GM12864 (cell line): ENCODE data around the gene CERS3.

Source experiments
- DNase-seq: peaks from one replicate; pipeline ENCODE4 v3.0.0-alpha.2; 2011; ENCODE audit warnings: low read depth
- H3K4me3 ChIP-seq: 2 replicates; pipeline ENCODE4 v1.5.1; 2011; ENCODE audit warnings: mild to moderate bottlenecking, low read depth, low read length, control low read depth
- TF ChIP-seq, protein P1 (sequence below): IDR thresholded peaks from 2 replicates; pipeline ENCODE4 v1.5.1; 2011; ENCODE audit warnings: low read depth, mild to moderate bottlenecking, moderate library complexity, low read length, control low read depth, inconsistent platforms; ENCODE audit errors: missing control alignments

Gene CERS3

DNA sequence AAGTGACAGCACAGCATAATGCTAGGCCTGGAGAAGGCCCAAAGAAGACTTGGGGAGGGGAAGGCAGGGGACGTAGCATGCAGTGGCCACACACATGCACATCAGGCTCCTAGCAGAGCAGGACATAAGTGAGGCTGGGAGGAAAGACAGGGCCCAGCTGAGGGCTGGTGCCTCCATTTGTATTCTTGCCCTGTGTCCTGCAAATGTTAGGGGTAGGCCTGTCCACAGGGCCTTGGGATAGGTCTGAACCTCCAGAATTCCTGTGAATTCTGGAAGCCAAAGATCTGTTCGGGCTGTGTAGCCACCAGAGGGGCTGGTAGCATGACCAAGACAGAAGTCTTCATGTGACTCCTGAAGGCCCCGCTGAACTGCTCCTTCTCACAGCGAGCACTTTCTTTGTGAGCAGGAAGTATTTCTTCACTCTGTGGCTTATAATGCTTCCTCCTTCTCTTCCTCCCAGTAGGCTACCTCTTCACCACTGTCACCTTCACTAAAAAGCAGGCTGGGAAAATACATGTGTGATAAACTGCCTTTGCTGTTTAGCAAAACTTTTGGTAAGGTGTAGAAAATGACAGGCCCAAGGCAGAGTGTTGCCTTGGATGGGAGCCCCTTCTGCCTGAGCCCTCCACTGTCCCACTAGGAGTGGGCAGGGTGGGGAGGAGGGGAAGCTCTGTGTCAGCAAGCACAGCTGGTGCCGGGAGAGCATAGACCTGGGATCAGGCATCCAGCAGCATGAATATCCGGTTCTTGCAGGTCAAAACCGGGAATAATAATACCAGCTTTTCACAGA is 8.4 kb downstream of the CERS3 start:
- no peak for DNase-seq

GRCh38 chr15:100517846-100518245 is 10.9 kb downstream of the CERS3 start:
- TF ChIP-seq, protein P1, sequence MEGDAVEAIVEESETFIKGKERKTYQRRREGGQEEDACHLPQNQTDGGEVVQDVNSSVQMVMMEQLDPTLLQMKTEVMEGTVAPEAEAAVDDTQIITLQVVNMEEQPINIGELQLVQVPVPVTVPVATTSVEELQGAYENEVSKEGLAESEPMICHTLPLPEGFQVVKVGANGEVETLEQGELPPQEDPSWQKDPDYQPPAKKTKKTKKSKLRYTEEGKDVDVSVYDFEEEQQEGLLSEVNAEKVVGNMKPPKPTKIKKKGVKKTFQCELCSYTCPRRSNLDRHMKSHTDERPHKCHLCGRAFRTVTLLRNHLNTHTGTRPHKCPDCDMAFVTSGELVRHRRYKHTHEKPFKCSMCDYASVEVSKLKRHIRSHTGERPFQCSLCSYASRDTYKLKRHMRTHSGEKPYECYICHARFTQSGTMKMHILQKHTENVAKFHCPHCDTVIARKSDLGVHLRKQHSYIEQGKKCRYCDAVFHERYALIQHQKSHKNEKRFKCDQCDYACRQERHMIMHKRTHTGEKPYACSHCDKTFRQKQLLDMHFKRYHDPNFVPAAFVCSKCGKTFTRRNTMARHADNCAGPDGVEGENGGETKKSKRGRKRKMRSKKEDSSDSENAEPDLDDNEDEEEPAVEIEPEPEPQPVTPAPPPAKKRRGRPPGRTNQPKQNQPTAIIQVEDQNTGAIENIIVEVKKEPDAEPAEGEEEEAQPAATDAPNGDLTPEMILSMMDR = no peak
- no peak overlapping the region for H3K4me3 ChIP-seq

More for the DNA sequence above, 8.4 kb downstream of the CERS3 start:
- TF ChIP-seq, protein P1 = no peak
- no peak overlapping the region for H3K4me3 ChIP-seq

DNA sequence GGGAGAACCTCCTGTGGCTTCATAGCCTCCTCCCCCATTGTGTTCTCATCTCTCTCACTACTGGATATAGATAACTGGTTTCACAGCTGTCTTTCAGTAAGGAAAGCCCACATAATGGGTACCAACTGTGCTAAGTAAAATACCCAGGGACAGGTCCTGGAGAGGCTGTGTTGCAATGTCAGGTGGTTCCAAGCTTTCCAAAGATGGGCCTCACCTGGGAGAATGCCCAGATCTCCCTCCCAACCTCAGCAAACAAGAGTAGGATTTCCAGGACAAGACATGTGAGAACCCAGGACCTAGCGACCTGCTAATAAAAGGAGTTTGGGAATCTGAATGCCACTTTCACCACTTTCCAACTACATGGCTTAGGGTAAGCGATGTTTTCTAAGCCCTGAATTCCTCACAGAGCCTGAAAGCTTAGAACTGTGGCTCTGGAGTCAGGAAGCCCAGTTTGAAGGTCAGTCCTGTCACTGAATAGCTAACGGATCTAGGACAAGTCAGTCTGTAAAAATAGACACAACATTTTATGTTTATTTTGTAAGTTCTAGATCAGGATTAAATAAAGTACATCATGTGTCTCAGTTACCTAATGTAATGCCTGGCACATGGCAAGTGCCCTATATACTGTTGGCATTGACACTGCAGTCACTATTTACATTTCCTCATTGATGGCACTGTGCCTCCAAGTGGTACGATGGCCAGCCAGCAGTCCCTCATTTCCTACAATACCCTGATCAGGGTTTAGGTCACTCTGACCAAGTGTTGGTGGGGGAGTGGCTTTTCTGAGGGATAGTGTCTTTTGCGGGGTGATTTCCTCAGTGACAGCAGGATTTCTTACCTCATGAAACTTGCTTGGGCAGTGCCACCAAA is 11.9 kb downstream of the CERS3 start:
- DNase-seq = no peak
- TF ChIP-seq, protein P1 = no peak
- H3K4me3 ChIP-seq = no peak overlapping the region

More at GRCh38 chr15:100517846-100518245, 10.9 kb downstream of the CERS3 start:
- no peak for DNase-seq

DNA sequence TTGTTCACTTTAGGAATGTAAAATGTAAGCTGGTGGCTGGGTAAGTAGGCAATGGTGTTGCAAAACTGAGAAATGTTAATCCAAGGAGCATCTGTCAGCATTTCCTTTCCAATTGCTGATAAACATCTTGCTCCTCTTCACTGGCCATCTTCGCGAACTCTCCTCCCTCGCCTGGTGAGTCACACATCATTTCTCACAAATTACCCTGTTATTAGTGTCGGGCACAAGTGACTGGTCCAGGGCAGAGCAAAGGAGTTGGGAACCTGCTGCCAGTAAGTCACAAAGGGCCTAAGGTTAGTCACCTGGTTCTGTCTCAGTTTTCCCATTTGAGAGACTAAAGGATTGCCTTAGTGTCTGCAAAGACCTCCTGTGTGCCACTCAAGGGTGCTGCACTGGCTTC is 13.0 kb downstream of the CERS3 start:
- TF ChIP-seq, protein P1 = no peak
- no peak for DNase-seq
- no peak overlapping the region for H3K4me3 ChIP-seq

GRCh38 chr15:100508641-100509300 is 20.0 kb downstream of the CERS3 start:
- TF ChIP-seq, protein P1 = no peak
- H3K4me3 ChIP-seq = no peak overlapping the region
- no peak for DNase-seq

DNA sequence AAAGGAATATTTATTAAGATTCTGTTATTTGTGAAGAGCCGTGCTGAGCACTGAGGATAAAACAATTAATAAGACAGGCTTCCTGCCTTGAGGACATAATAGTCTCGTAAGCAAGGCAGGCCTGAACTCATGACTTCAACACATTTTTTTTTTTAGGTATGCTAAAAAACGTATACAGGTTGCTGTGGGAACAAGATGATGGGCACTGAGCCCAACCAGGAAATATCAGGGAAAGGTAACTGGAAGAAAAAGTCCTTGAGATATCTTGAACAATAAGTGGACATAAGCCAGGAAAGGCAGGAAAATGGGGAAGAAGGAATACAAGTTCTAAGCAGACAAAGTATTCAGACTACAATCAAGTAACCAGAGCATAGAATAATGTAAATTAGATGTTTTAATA is 26.1 kb downstream of the CERS3 start:
- H3K4me3 ChIP-seq = no peak overlapping the region
- TF ChIP-seq, protein P1 = no peak
- DNase-seq = no peak
